KMS-11 (cell line): Measurements from ENCODE around the gene CT47A1.
"Not testable (repeated sequence)": the region's sequence is repeated elsewhere in the genome, so short reads cannot be mapped to it uniquely, and the experiment has no call there.

Experiments
- H2AFZ ChIP-seq: fragments of 200-600 bp; sonication (generic); 2 replicates; pipeline ENCODE4 v1.6.1; 2016; ENCODE audit warnings: antibody characterized with exemption, mixed run types, low read depth
- H3K27ac ChIP-seq: fragments of 200-600 bp; sonication (generic); 2 replicates; pipeline ENCODE4 v1.6.1; 2016; ENCODE audit warnings: mild to moderate bottlenecking, mixed run types
- H3K27me3 ChIP-seq: fragments of 200-600 bp; sonication (generic); 2 replicates; pipeline ENCODE4 v1.6.1; 2017; ENCODE audit warnings: mild to moderate bottlenecking, low read depth, mixed run types, moderate library complexity; ENCODE audit not compliant: insufficient read depth
- H3K36me3 ChIP-seq: fragments of 200-600 bp; sonication (generic); 2 replicates; pipeline ENCODE4 v1.6.1; 2017; ENCODE audit warnings: mild to moderate bottlenecking, mixed run types; ENCODE audit not compliant: insufficient read depth
- H3K4me1 ChIP-seq: fragments of 200-600 bp; sonication (generic); 2 replicates; pipeline ENCODE4 v1.6.1; 2016; ENCODE audit warnings: mild to moderate bottlenecking, low read depth, mixed run types; ENCODE audit not compliant: poor library complexity, severe bottlenecking
- H3K4me2 ChIP-seq: fragments of 200-600 bp; sonication (generic); 2 replicates; pipeline ENCODE4 v1.7.0; 2016; ENCODE audit warnings: mild to moderate bottlenecking, mixed run types
- H3K4me3 ChIP-seq: fragments of 200-600 bp; sonication (generic); IDR thresholded peaks from 2 replicates; pipeline ENCODE4 v1.6.1; 2017; ENCODE audit warnings: low read depth, low read length, mixed read lengths; ENCODE audit not compliant: insufficient read depth
- H3K79me2 ChIP-seq: fragments of 200-600 bp; sonication (generic); 2 replicates; pipeline ENCODE4 v1.6.1; 2016; ENCODE audit warnings: low read depth, mixed run types; ENCODE audit not compliant: insufficient read depth
- H3K9ac ChIP-seq: fragments of 200-600 bp; sonication (generic); 2 replicates; pipeline ENCODE4 v1.6.1; 2016; ENCODE audit warnings: mild to moderate bottlenecking, mixed run types
- H4K20me1 ChIP-seq: fragments of 200-600 bp; sonication (generic); 2 replicates; pipeline ENCODE4 v1.6.1; 2016; ENCODE audit warnings: mild to moderate bottlenecking, mixed run types; ENCODE audit not compliant: insufficient read depth
- CTCF ChIP-seq: fragments of 200-600 bp; sonication (generic); conservative IDR thresholded peaks from 2 replicates; pipeline ENCODE4 v1.6.1; 2017; ENCODE audit warnings: low read depth, mild to moderate bottlenecking, antibody characterized with exemption, low read length, moderate library complexity, mixed read lengths

The CT47A1 gene

GRCh38 chrX:120985660-120986059, at the start of gene CT47A1:
Gene CT47A1 (minus strand): TSS chrX:120985760. CDS start chrX:120985529, 231 bp downstream.
- not testable (repeated sequence) for H3K27me3 ChIP-seq, H3K27ac ChIP-seq, H3K4me3 ChIP-seq, H3K4me2 ChIP-seq, H2AFZ ChIP-seq, H4K20me1 ChIP-seq, H3K4me1 ChIP-seq, H3K9ac ChIP-seq, H3K79me2 ChIP-seq, H3K36me3 ChIP-seq

DNA sequence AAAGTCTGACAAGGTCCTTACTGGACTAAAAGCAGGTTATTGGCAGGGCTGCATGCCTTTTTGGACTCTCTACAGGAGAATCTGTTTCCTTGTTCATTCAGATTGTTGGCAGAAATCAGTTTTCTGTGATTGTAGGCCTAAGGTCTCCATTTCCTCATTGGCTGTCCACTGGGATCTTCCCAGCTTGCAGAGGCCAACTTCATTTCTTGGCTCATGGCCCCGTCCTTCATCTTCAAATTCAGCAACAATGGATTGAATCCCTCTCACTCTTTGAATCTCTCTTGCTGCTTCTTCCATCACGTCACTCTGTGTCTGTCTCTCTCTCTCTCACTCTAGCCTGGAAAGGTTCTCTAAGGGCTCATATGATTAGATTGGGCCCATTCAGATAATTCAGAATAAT, 47.0 kb upstream of the CT47A1 start:
- no peak overlapping the region for H3K27ac ChIP-seq
- H3K9ac ChIP-seq, result no peak overlapping the region
- no peaks in the 10 kb centered on the region for H4K20me1 ChIP-seq
- H3K4me3 ChIP-seq, result no peak overlapping the region
- H3K36me3 ChIP-seq, result no peaks in the 10 kb centered on the region
- H3K27me3 ChIP-seq, result no peaks in the 10 kb centered on the region
- no peak overlapping the region for H3K4me2 ChIP-seq
- no peaks in the 10 kb centered on the region for H3K79me2 ChIP-seq
- no peaks in the 10 kb centered on the region for H3K4me1 ChIP-seq
- no peak overlapping the region for H2AFZ ChIP-seq
- TF ChIP-seq CTCF, result no peak

GRCh38 chrX:121030083-121030482, 44.5 kb upstream of the CT47A1 start:
- Histone ChIP-seq H3K27me3 (no peaks in the 10 kb centered on the region), H3K79me2 (no peaks in the 10 kb centered on the region), H3K9ac (no peak overlapping the region), H4K20me1 (no peaks in the 10 kb centered on the region), H3K4me3 (no peak overlapping the region), H2AFZ (no peak overlapping the region), H3K36me3 (no peaks in the 10 kb centered on the region), H3K27ac (no peak overlapping the region), H3K4me1 (no peaks in the 10 kb centered on the region), H3K4me2 (no peak overlapping the region)
- TF ChIP-seq CTCF, result no peak

DNA sequence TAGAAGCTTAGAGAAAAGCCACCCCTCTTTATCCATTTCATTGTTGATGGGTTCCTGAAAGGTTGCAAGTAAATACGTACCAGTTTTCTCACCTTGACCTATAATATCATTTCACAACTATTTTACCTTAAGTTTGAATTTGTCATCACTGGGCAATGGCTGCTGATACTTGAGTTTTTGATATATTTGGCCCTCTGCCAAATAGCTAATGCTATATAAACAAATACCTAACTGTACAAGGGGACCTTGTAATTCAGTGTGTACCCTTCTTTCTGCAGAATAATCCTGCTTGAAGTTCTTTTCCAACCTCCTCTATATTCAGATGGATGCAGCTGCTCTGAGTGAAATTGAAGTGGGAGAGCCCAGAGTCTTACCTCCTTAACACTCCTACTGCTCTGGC, 42.9 kb upstream of the CT47A1 start:
- no peaks in the 10 kb centered on the region for H3K4me1 ChIP-seq
- no peaks in the 10 kb centered on the region for H3K79me2 ChIP-seq
- TF ChIP-seq CTCF, result no peak
- H3K9ac ChIP-seq, result no peak overlapping the region
- no peaks in the 10 kb centered on the region for H3K27me3 ChIP-seq
- H4K20me1 ChIP-seq, result no peaks in the 10 kb centered on the region
- H2AFZ ChIP-seq, result no peak overlapping the region
- H3K27ac ChIP-seq, result no peak overlapping the region
- no peak overlapping the region for H3K4me3 ChIP-seq
- H3K4me2 ChIP-seq, result no peak overlapping the region
- no peaks in the 10 kb centered on the region for H3K36me3 ChIP-seq

DNA sequence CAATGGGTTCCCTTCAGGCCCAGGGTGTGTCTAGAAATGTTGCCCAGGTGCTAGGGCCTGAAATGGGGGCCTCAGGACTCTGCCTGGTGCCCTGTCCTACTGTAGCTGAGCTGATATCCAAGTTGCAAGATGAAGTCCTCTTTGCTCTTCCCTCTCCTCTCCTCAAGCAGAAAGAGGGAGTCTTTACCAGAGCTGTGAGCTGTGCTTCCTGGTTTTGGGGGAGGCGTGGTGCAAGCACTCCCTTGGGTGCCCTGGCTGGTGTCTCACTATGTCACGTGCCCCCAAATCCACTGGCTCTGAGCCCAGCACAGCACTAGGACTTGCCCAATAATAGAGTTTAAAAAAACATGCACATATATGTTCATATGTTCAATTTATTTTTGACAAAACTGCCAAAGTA, 29.3 kb upstream of the CT47A1 start:
- H3K9ac ChIP-seq, result no peak overlapping the region
- no peak overlapping the region for H3K4me2 ChIP-seq
- H2AFZ ChIP-seq, result no peak overlapping the region
- H3K36me3 ChIP-seq, result no peaks in the 10 kb centered on the region
- no peaks in the 10 kb centered on the region for H3K27me3 ChIP-seq
- TF ChIP-seq CTCF, result no peak
- no peaks in the 10 kb centered on the region for H4K20me1 ChIP-seq
- no peaks in the 10 kb centered on the region for H3K4me1 ChIP-seq
- H3K27ac ChIP-seq, result no peak overlapping the region
- H3K79me2 ChIP-seq, result no peaks in the 10 kb centered on the region
- H3K4me3 ChIP-seq, result no peak overlapping the region
